Forelimb muscle (tissue), 1 donor: Measurements from ENCODE around the gene MCAM. TPM values are rescaled to one million over a fixed set of nuclear protein-coding genes. Genes with fewer than 3 reads are reported as not detected.

Experiments
- DNase-seq: peaks from one replicate; pipeline ENCODE4 v3.0.0-alpha.2; 2013; ENCODE audit warnings: low read depth
- polyA plus RNA-seq: library from polyadenylated mRNA; unstranded; fragments of 120-200 nt; gene quantifications from one replicate; pipeline ENCODE4 v1.2.1, GENCODE V29; 2013; ENCODE audit not compliant: insufficient read length

The MCAM gene
- polyA plus RNA-seq, 1 donor: 223 TPM

DNA sequence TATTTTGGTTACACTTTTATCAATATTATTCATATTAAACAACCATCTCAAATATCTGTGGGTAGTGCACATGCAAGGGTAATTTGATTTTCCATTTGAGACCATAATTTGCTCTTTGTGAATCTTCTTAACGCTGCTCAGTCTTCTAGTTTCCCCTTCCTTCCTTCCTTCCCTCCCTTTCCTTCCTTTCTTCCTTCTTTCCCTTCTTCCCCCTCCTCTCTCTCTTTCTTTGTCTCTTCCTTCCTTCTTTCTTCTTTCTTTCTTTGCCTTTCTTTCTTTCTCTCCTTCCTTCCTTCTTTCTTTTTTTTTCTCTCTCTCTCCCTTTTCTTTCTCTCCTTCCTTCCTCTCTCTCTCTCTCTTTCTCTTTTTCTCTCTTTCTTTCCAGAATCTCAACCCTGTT, 13.3 kb upstream of the MCAM start:
- no peak for DNase-seq

DNA sequence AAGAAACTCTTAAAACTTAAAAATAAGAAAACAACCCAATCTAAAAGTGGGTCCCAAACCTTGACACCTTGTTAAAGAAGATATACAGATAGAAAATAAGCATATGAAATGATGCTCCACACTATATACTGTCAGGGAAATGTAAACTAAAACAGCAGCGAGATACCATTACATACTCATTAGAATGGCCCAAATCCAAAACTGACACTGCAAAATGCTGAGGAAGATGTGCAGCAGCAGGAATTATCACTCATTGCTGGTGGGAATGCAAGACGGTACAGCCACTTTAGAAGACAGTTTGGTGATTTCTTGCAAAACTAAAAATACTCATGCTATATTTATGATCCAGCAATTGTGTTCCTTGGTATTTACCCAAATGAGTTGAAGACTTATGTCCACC, 12.4 kb upstream of the MCAM start:
- DNase-seq: no peak

DNA sequence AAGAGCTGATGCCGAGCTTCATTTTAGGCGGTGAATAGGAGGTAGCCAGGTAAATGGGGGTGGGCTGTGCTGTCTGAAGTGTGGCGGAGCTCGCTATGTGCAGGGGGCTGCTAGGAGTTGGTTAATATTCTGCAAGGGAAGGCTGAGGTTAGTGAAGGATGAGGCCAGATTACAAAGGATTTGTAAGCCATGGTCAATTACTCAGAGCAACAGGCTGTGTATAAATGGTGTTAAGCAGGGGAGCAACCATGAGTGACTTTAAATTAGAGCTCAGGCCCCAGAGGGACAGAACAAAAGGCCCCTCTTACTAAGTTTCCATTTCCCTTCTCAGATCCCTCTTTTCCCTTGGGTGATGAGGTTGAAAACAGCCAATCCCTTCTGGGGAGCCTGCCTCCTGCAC, 7.3 kb upstream of the MCAM start:
- no peak for DNase-seq

DNA sequence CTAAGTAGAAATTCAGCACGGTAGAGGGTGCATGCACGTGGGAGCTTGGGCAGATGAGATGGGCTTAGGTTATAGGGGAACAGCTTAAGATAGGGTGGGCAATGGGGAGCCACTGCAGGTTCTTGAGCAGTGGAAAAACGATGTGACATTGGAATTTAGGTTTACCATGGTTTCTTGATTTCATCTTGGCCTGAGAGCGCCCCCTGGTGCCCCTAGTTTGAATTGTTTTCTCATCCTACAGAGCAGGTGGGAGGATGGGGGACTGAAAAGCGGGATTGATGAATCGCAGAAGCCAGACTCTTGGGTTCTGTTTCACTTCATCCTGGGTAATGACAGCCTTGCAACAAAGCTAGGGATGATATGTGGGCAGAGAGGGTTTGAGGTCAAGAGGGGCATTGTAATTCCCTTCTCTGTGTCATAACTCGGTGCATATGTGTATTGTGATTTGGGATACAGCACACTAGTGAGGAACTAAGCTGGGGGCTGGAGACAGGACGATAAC, 6.7 kb upstream of the MCAM start:
- DNase-seq: no peak

DNA sequence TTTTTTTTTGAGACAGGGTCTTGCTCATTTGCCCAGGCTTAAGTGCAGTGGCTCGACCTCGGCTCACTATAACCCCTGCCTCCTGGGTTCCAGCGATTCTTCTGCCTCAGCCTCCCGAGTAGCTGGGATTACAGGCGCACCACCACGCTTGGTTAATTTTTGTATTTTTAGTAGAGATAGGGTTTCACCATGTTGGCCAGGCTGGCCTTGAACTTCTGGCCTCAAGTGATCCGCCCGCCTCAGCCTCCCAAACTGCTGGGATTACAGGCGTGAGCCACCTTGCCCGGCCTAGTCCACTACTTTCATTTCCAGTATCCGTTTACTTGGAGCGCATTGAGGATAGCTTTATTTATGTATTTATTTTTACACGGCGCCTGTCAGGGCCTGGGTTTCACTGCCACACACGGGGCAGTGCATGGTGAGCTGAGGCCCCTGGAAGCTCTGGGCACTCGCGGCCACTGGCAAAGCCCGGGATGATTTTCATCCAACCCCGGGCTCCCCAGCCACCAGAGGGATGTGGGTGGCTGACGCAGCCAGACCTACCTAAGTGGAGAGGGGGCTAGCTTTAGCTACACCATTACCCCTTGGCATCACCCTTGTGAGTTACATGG, 6.1 kb upstream of the MCAM start:
- no peak for DNase-seq

DNA sequence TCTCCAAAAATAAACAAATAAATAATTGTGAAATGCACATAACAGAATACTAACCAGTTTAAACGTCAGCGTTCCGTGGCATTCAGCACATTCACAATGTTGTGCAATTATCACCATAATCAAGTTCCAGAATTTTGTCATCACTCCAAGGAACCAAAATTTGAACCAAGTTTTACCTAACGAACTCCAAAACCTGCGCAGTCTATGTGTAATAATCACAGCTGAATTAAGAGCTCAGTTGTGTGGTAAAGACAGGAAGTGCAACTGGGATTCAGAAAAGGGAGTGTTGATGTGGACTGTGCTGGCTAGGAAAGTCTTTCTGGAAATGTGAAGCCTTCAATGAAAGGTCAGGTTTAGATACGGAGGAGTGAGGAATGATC, 5.4 kb upstream of the MCAM start:
- DNase-seq: no peak

DNA sequence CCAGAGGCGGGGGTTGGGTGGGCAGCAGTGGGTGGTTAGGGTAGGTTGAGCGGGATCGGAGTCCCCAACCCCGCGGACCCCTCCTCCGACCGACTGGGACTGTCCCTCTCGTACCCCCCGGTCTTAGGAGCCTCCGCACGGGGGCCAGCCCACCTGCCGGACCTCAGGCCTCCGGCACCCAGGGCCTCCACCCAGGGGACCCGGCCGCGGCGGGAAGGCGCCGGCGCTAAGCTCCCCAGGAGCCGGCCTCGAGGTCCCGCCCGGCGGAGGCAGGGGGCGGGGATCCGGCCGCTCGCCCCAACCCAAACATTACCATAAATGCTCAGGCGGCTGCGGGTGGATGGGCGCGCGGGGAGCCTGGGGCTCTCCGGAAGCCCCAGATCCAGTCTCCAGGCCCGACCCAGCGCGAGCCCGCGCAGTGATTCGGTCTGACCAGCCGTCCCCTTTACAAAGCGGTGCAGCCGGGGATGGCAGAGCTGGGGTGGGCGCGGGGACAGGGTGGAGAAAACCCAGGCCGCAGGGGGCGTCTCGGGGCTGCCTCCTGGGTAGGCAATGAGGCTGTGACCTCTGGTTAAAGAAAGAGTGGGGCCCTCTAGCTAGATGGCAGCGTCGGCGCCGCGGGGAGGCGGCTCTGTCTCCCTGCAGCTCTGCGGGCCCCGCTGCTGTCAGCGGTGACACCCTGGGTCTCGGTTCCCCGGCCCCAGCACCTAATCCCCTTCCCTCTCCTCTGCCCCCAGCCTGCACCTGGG, 4.0 kb upstream of the MCAM start:
- DNase-seq: no peak

DNA sequence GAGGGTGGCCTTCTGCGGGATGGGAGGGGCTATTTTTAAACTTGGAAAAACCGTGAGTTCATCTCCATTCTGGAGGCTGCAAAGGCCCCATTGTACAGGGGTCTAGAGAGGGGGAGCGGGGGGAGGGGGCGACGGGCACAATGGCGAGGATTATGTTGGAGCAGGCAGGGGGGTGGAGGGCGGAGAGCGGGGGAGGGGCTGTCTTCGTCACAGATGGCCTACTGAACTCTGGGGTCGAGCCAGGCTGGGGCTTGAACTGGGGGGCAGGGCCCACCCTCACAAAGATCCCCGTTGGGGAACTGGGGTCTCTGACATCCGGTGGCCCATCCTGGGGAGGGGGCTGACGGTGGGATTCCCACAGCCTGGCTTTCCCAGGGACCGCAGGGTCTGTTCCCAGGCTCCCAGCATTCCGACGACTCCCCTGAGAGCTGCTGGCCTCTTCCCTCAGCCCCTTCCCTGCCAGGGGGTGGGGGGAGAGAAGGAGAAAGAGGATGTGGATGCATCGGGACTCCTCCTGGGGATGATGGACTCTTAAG, 3.4 kb upstream of the MCAM start:
- no peak for DNase-seq

DNA sequence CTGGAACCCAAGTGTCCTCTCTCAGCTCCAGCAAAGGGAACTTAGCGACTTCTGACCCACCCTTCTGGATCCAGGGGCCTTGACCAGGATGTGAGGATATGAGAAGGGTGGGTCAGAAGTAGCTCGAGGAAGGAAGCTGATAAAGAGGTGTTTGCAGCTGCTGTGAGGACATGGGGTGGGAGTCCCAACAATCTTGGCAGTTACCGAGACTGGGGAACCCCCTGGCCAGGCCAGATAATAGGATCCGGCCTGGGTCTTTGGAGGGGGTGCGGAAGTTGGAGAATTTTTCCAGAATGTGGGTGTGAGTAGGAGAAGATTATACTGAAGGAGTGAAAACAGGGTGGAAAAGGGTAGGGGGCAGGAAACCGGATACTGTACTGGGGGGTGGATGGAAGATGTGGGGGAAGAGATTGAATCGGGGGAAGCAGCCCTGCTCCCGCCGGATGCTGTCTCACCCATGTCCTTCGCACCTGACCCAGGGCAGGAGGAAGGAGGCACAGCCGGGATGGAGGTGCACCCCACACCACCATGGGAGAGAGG, 2.8 kb upstream of the MCAM start:
- no peak for DNase-seq

DNA sequence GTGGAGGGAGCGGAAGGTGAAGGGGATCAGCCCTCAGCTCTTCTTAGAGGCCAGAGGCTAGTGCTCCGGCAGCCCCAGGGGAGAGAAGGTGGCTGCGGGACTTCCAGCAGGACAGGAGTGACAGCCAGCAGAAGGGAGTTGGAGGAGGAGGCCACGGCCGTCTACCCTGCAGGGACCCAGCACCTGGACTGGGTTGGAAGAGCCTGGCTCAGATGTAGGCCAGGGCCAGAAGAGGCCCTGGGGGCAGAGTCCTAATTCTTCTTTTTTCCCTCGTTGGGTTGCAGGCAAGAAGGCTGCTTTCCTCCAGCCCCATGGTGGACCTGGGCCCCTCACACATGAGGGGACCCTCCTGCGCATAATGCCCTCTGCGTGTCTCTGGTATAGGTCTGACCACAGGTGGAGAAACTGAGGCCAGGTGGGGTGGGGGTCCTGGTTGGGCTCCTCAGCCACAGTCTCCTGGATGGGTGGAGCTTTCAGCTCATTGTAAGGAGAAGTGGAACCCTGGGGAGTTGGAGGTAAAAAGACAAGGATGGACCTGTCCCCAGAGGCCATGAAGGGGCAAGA, 2.3 kb upstream of the MCAM start:
- DNase-seq: no peak

DNA sequence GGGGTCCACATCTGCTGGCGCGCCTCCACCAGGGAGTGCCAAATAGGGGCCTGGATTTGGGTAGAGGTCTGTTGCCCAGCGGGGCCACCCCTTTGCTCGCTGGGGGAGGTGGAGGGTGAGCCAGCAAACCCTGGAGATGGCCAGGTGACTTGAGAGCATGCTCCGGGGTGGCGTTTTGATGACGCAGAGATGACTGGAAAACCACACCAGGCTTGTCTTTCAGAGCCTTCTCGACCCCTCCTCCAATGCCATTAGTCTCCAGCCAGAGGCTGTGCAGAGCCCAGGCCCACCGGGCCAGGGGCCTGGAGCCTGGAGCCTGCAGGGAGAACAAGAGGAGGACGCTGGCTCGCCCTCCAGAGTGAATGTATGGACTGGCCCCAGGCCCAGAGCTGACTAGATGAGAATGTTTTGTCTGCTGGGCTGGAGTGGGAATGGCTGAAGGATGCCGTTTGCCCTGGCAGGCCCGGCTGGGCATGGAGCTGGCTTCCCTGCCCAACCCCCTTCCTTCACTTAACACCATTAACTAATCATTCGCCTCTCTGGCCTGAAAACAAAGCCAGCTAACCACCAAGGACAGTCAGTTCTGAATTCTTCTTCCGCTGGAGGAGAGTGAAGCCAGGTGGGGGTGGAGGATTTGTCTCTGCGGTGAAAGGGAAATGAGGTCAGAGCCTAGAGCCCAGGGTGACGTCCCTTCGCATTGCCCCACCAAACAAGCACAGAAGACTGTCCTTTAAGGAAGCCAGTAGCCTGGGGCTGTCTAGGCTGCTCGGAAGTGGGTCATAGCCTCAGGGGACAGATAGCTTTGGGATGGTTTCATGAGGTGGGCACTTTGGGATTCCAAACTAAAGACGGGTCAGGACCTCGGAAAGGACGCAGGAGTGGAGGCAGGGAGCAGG, 1.6 kb upstream of the MCAM start:
- no peak for DNase-seq

DNA sequence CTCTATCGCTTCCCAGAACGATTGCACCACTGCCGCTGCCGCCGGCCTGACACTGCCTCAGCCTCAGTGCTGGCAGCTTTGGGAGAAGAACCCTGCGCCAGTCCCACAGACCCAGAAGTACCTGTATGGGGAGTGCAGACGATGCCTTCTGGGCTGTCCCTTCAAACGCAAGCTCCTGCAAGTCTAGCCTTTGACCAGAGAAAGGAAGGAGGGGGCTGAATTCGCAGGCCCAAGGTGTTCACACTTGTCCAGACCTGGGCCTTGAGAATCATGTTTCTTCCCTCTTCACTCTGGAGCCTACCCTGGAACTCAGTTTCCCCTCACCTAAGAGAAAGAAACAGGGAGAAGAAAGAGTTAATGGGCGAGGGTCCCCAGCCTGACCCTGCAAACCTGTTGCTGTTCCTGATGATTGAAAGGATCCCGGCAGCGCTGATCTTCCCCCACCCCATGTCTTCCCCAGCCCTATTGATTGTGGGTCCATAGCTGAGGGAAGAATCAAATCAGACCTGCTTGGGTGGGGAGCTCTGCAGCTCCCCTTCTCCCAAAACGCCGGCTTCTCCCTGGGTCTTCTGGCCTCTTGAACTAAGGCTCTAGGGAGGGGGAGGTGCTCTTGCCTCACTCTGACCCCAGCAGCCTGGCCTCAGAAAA, 786 bp upstream of the MCAM start:
- no peak for DNase-seq

DNA sequence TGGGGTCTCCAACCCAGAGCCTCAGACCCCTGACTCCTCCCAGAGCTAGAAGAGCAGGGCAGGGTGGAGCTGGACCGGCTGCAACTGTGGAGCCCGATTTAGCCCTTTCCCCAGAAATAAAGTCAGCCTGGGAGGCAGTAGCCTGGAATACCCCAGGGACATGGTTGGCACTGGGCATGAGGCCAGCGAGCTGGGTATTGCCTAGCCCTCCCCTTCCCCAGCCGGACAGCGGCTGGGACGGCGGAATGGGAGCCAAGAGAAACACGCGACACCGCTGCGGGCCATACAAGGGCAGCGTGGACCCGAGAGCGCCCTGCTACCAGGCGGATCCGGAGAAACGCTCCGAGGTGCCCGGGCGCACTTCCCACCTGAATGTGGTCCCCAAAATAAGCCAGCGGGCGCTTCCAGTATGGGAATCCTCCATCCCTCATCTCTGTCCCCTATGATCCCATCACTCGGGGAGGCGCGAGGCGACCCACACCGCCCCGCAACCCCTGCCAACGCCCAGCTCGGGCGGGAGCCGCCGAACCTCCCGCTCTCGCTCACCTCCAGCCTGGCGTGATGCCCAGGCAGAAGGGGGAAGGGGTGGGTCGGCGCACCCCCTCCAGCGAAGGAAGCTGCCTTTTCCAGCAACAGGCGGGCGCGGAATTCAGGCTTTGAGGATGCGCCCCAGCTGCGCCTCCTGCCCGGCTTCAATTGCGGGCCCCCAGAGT, 758 bp downstream of the MCAM start:
- no peak for DNase-seq

DNA sequence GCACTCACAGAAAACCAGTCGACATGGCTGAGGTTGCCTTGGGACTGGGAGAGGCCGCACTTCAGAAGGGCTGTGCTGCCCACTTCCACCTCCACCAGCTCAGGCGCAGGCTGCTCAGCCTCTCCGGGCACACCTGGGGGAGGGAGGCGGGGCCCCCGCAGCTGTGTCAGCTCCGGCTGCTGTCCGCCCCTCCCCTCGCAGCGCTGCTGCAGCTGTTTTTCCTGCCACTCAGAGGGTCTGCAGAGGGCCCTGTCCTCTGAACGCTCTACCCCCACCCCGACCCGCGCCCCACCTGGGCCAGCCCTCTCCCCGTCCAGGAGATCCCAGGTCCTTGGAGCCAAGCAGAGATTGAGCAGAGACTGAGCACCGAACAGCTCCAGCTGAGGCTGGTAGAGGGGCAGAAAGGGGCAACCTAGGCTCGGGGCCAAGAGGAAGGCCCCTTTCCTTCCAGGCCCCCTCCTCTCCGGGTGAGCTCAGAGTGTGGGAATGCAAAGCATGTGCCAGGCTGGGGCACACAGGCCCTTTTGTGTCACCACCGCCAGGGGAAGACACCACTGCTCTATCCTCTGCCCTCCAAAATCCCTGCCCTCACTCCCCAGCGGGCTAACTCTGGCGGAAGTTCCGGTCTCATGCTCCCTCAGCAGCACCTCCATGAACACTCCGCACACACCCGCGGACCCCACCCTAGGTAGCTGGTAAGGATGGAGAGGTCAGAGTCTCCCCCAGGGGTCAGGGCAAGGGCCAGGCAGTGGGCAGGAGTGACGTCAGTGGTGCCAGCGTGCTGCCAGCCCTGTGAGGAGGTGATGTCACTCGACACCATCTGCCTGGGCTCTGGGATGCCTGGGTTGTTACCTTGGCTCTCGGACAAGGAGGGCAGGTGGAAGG, 1.6 kb downstream of the MCAM start:
- DNase-seq: no peak

DNA sequence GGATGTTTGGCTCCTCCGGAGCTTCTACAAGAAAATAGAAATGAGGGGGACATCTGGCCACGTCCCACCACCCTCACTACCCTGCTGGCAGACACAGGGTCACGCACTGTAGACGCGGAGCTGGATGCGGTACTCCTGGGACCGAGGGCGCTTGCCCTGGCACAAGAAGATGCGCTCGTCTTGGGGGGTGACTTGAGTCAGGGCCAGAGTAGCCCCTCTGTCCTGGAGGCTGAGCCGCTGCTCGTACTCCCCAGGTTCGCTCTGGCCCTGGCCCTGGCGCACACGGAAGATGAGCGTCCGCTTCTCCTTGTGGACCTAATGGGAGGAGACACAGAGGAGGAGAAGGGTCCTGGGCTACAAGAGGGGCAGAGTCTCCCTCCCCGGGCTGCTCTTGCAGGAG, 2.2 kb downstream of the MCAM start:
- DNase-seq: no peak

DNA sequence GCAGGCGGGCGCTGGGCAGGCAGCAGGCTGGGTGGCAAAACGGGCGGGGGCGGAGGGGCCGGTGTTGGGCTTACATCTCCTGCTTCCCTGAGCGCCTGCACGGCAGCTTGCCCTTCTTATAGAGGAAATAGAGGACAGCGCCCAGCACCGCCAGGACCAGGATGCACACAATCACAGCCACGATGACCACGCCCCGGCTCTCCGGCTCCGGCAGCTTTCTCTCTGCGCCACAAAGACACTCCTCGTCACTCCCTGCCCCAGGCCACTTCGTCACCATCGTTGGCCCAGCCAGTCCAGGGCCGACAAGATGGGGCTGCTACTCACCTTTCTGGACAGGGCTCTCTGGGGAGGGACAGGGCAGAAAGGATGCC, 6.3 kb downstream of the MCAM start:
- DNase-seq: no peak

DNA sequence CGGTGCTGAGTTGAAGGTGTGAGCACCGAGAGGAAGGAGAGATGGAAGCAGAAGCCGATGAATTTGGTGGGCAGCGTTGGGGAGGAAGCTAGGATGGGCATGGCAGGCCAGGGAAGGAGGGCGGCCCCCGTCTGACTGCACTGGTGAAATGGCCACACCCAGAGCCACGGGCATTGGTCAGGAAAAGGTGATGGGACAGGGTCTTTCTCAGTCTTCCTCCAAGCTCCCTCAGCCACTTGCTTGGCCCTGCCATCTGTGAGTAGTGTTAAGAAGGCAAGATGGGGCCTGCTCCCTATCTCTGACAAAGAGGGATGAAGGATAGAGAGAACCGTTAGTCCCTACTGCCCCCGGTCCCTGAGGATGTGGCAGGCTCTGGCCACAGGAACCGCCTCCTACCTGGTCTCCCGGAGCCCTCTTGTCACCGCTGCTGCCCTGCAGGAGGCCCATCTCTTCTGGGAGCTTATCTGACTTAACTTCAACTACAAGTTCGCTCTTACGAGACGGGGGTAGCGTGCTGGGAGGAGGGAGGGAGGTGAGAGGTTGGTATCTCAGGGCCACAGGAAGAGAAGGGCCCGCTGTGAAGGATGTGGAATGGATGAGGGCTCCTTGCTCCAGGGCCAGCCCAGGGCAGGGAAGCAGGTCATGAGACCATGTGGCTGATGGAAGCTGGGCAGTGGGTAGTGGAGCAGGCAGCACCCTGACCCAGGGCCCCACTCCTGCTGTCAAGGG, 6.8 kb downstream of the MCAM start:
- no peak for DNase-seq

DNA sequence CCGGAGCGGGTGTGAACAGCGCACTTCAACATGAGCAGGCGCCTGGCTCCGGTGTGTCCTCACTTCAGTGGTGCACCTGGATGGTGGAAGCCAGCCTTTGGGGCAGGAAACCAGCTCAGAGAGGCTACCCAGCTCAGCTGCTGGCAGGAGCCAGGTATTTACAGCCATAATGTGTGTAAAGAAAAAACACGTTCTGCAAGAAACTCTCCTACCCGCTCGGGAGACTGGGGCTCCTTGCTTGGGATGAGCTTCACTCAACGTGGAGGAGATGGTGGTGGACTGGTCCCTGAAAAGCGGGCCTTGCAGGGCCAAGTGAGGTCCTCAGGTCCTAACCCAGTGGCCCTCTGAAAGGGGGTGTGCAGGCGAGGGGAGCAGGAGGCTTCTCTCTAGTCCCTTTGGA, 7.5 kb downstream of the MCAM start:
- no peak for DNase-seq

DNA sequence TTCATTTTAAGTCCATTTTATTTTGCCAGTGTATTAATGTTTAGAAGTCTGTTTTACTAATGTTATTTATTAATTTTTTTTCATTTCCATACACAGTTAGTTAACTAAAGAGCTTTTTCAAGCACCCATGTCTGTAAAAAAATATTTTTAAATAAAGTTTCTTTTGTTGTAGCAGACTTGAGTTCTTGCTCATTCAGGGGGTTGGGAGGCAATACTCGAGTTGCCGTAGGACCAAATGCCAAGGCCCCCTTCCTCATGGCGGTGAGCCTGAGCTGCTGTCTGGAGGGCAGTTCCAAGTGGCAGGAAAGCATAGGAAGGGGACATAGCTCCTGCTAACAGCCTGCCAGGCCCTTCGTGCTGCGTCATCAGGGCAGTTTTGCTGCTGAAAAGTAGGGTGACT, 9.0 kb downstream of the MCAM start:
- no peak for DNase-seq
